Upper lobe of left lung (tissue), 6 donors: ENCODE measurements around the gene KISS1R. TPM values are rescaled to one million over a fixed set of nuclear protein-coding genes. Genes with fewer than 3 reads are reported as not detected.

Experiments
- ATAC-seq, 2 donors: fragments of 200-7000 bp; cut with Tn5 transposase; one replicate each; pipeline ENCODE4 v1.9.1; 2022; ENCODE audit warnings: mild to moderate bottlenecking in 2 of 2, moderate library complexity in 2 of 2; ENCODE audit not compliant: low FRiP score in 2 of 2
- DNase-seq, 2 donors: peaks; one replicate each; pipeline ENCODE4 v3.0.0-alpha.2; 2019 to 2020
- H3K27ac ChIP-seq, 4 donors: fragments of 200-600 bp; sonication (generic); one replicate each; pipeline ENCODE4 v1.5.1; 2016 to 2019
- H3K27me3 ChIP-seq, 4 donors: fragments of 200-600 bp; sonication (generic); one replicate each; pipeline ENCODE4 v1.5.1; 2017 to 2019
- H3K36me3 ChIP-seq, 4 donors: fragments of 200-600 bp; sonication (generic); one replicate each; pipeline ENCODE4 v1.5.1; 2016 to 2019
- H3K4me1 ChIP-seq, 4 donors: fragments of 200-600 bp; sonication (generic); one replicate each; pipeline ENCODE4 v1.5.1; 2018 to 2019
- H3K4me3 ChIP-seq, 4 donors: fragments of 200-600 bp; sonication (generic); one replicate each; pipeline ENCODE4 v1.5.1; 2017 to 2019; ENCODE audit warnings: mild to moderate bottlenecking in 2 of 4, moderate library complexity in 1 of 4
- H3K9me3 ChIP-seq, 4 donors: fragments of 200-600 bp; sonication (generic); one replicate each; pipeline ENCODE4 v1.5.1; 2018 to 2019
- EP300 ChIP-seq, 4 donors: sonication (generic); formaldehyde crosslinking; IDR thresholded peaks; one replicate each; pipeline ENCODE4 v1.5.1; 2017; ENCODE audit warnings: antibody characterized with exemption in 4 of 4, control low read depth in 2 of 4
- POLR2A ChIP-seq, 4 donors: fragments of 450-650 bp; IDR thresholded peaks; one replicate each; pipeline ENCODE4 v1.5.1; 2016 to 2017; ENCODE audit warnings: antibody characterized with exemption in 4 of 4, mild to moderate bottlenecking in 2 of 4
- POLR2AphosphoS5 ChIP-seq, 2 donors: sonication (generic); formaldehyde crosslinking; IDR thresholded peaks; one replicate each; pipeline ENCODE4 v1.5.1; 2017; ENCODE audit warnings: antibody characterized with exemption in 2 of 2
- WGBS, 2 donors: methylation state at CpG; one replicate each; pipeline ENCODE4 v1.1.5; 2017 to 2018; 5-methylcytosine and 5-hydroxymethylcytosine counted together
- total RNA-seq, 6 donors: library from RNA; depleted of rRNA in 4 of 6; stranded (reverse); fragments of >200 nt in 4 of 6; gene quantifications; one replicate each; pipeline versions ENCODE4 v1.1.0 to v1.2.1, GENCODE V29; 2016 to 2021
- TF ChIP-seq, protein P1 (sequence below), 6 experiments: fragments of 450-650 bp in 4 of 6; fragments of 200-600 bp in 2 of 6; sonication (generic) in 2 of 6; IDR thresholded peaks; one replicate each; pipeline ENCODE4 v1.5.1; 2016 to 2019; ENCODE audit warnings: antibody characterized with exemption in 6 of 6
- donor health status: DM: no; HTN: no; CAD: no; lungs with moderate emphysema.
- donor health status: DM: no; HTN: yes; CAD: no; lungs with severe emphysema.

KISS1R gene
- total RNA-seq, 6 donors from 2014 or later = not detected

DNA sequence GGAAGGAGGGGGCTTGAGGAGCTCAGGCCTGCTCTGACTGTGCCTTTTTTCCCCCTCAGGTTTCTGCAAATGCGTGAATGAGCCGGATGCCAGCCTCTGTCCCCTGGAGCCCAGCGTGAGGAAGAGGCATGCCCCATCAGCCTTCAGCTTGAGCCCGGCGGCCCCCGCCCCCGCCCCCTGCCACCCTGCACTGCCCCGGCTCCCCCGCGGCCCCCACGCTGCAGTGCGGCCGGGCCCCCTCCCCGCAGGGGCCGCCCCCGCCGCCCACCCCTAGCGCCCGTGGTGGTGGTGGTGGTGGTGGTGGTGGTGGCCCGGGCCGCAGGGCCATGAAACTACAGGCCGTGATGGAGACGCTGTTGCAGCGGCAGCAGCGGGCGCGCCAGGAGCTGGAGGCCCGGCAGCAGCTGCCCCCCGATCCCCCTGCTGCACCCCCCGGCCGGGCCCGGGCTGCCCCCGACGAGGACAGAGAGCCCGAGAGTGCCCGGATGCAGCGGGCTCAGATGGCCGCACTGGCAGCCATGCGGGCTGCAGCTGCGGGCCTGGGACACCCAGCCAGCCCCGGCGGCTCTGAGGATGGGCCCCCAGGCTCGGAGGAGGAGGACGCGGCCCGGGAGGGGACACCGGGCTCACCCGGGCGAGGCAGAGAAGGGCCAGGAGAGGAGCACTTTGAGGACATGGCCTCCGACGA lies 12.2 kb downstream of the KISS1R start:
- Histone ChIP-seq H3K4me1 (peaks cover 48 to 60% (median 54%) of the 10 kb centered on the region in 4 donors), H3K9me3 (no peaks in the 10 kb centered on the region), H3K27ac (peak overlapping the region in 2 of 4 donors; percentile 88 to 97), H3K4me3 (no peak overlapping the region), H3K27me3 (no peaks in the 10 kb centered on the region), H3K36me3 (peaks cover 0 to 18% (median 11%) of the 10 kb centered on the region in 4 donors)
- DNase-seq = peak in 1 of 2 donors; percentile 75
- no peak for TF ChIP-seq POLR2AphosphoS5 (IDR thresholded peaks at IDR 0.05)
- no peak for TF ChIP-seq EP300 (IDR thresholded peaks at IDR 0.05)
- TF ChIP-seq, protein P1, sequence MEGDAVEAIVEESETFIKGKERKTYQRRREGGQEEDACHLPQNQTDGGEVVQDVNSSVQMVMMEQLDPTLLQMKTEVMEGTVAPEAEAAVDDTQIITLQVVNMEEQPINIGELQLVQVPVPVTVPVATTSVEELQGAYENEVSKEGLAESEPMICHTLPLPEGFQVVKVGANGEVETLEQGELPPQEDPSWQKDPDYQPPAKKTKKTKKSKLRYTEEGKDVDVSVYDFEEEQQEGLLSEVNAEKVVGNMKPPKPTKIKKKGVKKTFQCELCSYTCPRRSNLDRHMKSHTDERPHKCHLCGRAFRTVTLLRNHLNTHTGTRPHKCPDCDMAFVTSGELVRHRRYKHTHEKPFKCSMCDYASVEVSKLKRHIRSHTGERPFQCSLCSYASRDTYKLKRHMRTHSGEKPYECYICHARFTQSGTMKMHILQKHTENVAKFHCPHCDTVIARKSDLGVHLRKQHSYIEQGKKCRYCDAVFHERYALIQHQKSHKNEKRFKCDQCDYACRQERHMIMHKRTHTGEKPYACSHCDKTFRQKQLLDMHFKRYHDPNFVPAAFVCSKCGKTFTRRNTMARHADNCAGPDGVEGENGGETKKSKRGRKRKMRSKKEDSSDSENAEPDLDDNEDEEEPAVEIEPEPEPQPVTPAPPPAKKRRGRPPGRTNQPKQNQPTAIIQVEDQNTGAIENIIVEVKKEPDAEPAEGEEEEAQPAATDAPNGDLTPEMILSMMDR (IDR thresholded peaks at IDR 0.05) = no peak
- no peak for TF ChIP-seq POLR2A (IDR thresholded peaks at IDR 0.05)
- ATAC-seq = no peak
- WGBS, 2 donors = 94 to 96% methylated on average over 15 to 25 of the region's 51 CpGs

- no peak overlapping the region for H3K27ac ChIP-seq
- H3K4me1 ChIP-seq = peaks cover 48 to 60% (median 54%) of the 10 kb centered on the region in 4 donors
- H3K9me3 ChIP-seq = no peaks in the 10 kb centered on the region
- WGBS, 2 donors = 93 to 97% methylated on average over 6 of the region's 6 CpGs
- H3K4me3 ChIP-seq = no peak overlapping the region
- no peaks in the 10 kb centered on the region for H3K27me3 ChIP-seq
- peaks cover 0 to 18% (median 11%) of the 10 kb centered on the region in 4 donors for H3K36me3 ChIP-seq
- DNase-seq = no peak
- TF ChIP-seq POLR2AphosphoS5 (IDR thresholded peaks at IDR 0.05) = no peak
- TF ChIP-seq, protein P1 (IDR thresholded peaks at IDR 0.05) = no peak
- no peak for ATAC-seq
Observed at GRCh38 chr19:929891-930258, 12.7 kb downstream of the KISS1R start.

GRCh38 chr19:931860-932647 lies 14.9 kb downstream of the KISS1R start:
- H3K27me3 ChIP-seq = no peaks in the 10 kb centered on the region
- H3K9me3 ChIP-seq = no peaks in the 10 kb centered on the region
- peak overlapping the region; percentile 49 to 79 (median 66) for H3K27ac ChIP-seq
- H3K4me1 ChIP-seq = peaks cover 55 to 61% (median 58%) of the 10 kb centered on the region in 4 donors
- TF ChIP-seq POLR2A (IDR thresholded peaks at IDR 0.05) (no peak), EP300 (IDR thresholded peaks at IDR 0.05) (no peak), POLR2AphosphoS5 (IDR thresholded peaks at IDR 0.05) (no peak)
- TF ChIP-seq, protein P1 (IDR thresholded peaks at IDR 0.05) = no peak
- ATAC-seq (no peak), DNase-seq (no peak)
- H3K36me3 ChIP-seq = peaks cover 0 to 18% (median 11%) of the 10 kb centered on the region in 4 donors
- whole genome bisulfite sequencing, 2 donors = 86 to 88% methylated on average over 27 to 32 of the region's 32 CpGs
- H3K4me3 ChIP-seq = no peak overlapping the region

- H3K4me3 ChIP-seq = peak overlapping the region in 1 of 4 donors; percentile 1
- H3K36me3 ChIP-seq = peaks cover 0 to 20% (median 12%) of the 10 kb centered on the region in 4 donors
- 31 to 48% methylated on average over 22 to 36 of the region's 54 CpGs for WGBS, 2 donors
- H3K27me3 ChIP-seq = no peaks in the 10 kb centered on the region
- H3K9me3 ChIP-seq = no peaks in the 10 kb centered on the region
- ATAC-seq (peak; percentile 52 to 91), DNase-seq (peak; percentile 54 to 88)
- peak overlapping the region; percentile 49 to 79 (median 66) for H3K27ac ChIP-seq
- peaks cover 46 to 52% (median 49%) of the 10 kb centered on the region in 4 donors for H3K4me1 ChIP-seq
- peak; percentile 61 to 66 for TF ChIP-seq POLR2AphosphoS5 (IDR thresholded peaks at IDR 0.05)
- no peak for TF ChIP-seq POLR2A (IDR thresholded peaks at IDR 0.05)
Observed at GRCh38 chr19:932648-933552, 15.8 kb downstream of the KISS1R start.
